GM12872 (cell line): ENCODE measurements around the gene MYO18B.

ENCODE experiments used
- CTCF ChIP-seq: IDR thresholded peaks from 3 replicates; pipeline ENCODE4 v1.5.1; 2011; ENCODE audit warnings: low read depth, mild to moderate bottlenecking, low read length, moderate library complexity; ENCODE audit not compliant: insufficient read depth

MYO18B gene

GRCh38 chr22:26045051-26045450, 303.1 kb downstream of the MYO18B start:
- no peak for TF ChIP-seq CTCF

GRCh38 chr22:26045860-26046259, 303.9 kb downstream of the MYO18B start:
- TF ChIP-seq CTCF = no peak

- TF ChIP-seq CTCF = no peak
Observed at GRCh38 chr22:26047516-26047915, 305.5 kb downstream of the MYO18B start.

GRCh38 chr22:26047920-26048319, 305.9 kb downstream of the MYO18B start:
- TF ChIP-seq CTCF = no peak

GRCh38 chr22:26050079-26050478, 308.1 kb downstream of the MYO18B start:
- TF ChIP-seq CTCF = no peak

GRCh38 chr22:26053737-26054316, 311.8 kb downstream of the MYO18B start:
- TF ChIP-seq CTCF = no peak

GRCh38 chr22:26054841-26055605, 313.0 kb downstream of the MYO18B start:
- TF ChIP-seq CTCF = no peak
